HG02938 (cell line): ENCODE measurements around the gene HNRNPLL.
"Not testable (repeated sequence)": the region's sequence is repeated elsewhere in the genome, so short reads cannot be mapped to it uniquely, and the experiment has no call there.

Experiments used
- ATAC-seq: cut with Tn5 transposase; IDR thresholded peaks from one replicate; pipeline ENCODE4 v1.9.1; 2021; ENCODE audit warnings: mild to moderate bottlenecking, moderate library complexity; ENCODE audit not compliant: unreplicated experiment

HNRNPLL gene

GRCh38 chr2:38557217-38557616, 45.5 kb downstream of the HNRNPLL start:
- ATAC-seq: no peak

DNA sequence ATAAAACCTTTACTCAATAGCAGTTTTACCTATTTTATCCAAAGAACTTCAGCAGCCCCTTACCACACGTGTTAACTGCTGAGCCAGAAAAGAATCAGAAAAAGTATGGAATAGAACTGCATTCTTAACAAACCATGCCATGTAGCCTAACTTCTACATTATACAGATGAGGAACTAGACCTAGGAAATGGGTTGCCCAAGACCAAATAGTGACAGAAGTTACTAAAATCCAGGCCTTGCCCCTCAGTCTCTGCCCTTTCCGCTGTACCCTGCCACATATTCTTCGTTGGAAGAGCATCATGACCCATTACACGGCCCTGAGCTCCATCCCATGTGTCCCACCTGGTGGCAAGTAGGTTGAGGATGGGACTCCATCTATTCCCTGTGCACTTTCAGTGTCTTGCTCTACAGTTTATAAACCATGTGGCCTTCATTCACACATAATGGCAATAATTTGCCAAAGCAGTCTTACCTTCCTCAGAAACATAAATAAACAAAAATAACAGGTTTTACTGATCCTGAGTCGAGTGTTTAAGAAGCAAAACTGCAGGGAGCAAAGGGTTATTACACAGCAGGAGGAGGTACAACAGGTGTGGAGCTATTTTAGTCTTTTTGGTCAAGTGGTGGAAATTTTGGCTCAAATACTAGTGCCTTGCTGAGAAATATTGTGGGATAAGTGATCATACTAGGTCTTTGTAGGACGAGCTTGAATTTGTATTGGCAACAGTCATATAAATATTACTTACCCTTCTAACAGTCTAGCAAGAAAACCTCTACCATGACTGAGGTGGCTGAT, 46.5 kb downstream of the HNRNPLL start:
- no peak for ATAC-seq

DNA sequence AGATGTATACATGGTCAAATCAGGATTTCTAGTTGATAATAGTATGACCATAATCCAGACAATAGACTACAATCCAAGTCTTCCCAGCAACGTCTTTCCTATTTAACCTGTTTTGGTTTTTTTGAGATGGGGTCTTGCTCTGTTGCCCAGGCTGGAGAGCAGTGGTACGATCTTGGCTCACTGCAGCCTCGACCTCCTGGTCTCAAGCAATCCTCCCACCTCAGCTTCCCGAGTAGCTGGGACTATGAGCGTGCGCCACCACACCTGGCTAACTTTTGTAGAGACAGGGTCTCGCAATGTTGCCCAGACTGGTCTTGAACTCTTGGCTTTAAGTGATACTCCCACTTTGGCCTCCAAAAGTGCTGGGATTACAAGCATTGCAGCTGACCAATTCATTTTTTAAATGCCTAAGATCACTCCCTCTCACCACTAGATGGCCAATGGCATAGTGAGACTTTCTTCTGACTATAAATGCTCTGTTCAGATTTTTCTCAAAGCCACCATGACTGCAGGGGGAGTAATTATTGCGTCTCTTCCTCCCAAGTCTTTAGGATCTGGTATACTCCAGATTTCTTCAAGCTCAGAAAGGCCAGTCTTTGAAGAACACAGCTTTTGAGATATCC, 47.6 kb downstream of the HNRNPLL start:
- ATAC-seq: no peak

- no peak for ATAC-seq
Observed at GRCh38 chr2:38553554-38553953, 49.2 kb downstream of the HNRNPLL start.

DNA sequence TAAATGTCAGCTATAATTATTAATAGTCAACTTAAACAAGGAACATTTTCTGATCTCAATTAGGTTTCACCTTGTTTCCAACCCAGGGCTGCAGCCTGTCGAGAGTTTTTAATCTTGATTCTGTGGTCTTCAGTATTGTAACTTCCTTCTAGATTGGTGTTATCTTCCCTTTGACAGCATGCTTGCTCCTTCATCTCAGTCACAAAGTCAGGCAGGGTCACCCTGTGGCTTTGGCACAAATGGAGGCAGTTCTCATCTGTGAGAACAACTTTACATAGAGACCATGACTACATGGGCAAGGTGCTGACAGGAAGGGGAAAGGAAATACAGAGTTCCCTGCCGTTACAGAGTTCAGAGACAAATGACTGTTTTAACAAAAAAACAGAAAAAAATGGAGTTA, 50.5 kb downstream of the HNRNPLL start:
- no peak for ATAC-seq

GRCh38 chr2:38551746-38552145, 51.0 kb downstream of the HNRNPLL start:
- no peak for ATAC-seq

DNA sequence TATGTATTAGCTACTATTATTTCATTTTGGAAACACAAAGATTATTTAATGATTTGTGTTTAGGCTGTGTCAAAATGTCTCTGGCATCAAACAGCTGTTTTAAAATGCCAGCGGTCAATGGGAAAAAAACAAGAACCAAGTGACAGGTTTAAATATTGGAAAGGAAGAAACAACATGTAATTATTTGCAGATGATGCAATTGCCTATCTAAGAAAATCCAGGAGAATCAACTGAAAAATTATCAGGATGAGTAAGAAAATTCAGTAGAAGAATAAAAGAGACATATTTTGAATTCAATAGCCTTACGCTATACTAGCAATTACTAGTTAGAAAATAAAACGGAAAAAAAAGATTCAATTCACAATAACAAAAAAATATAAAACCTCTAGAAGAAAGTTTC, 51.6 kb downstream of the HNRNPLL start:
- ATAC-seq: no peak

DNA sequence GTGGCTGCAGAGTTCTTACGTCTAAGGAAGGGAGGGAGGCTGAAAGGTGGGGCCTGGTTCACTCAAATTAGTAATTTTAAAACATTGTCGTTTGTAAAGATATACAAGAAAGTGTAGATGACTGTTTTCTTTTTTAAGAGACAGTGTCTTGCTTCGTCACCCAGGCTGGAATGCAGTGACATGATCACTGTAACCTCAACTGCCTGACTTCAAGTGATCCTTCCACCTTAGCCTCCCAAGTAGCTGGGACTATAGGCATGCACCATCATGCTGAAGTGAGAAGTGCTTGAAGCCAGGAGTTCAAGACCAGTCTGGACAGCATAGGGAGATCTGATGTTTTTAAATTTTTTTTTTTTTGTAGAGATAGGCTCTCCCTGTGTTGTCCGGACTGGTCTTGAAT, 52.9 kb downstream of the HNRNPLL start:
- ATAC-seq: no peak

DNA sequence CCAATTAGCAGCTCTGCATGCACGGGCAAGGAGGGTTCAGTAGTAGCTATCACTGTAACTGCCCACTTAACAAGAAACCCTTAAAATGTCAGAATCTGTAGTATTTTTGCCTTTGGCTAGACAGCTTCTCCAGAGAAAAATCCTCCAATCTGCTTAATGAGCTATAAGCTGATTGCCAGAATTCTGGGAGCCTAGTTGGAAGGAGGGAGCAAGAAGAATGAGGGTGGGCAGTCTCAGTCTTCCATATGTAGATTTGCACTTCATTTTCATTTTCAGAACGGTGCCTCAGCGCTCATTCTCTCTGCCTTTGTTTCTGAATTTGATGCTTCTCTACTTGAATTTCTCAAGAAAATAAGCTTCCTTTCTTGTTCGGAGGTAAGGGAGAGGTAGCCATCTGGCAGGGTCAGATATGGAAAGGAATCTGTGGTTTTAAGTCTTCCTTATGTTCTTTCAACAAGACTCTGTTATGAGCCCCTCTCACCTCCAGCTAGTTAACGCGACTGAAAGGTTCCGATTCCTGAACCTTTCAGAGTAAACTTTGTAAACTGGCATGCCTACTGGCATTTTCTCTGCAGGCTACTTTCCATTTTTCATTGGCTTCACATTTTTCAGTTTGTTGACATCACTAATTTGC, 53.5 kb downstream of the HNRNPLL start:
- ATAC-seq: no peak

- no peak for ATAC-seq
Observed at GRCh38 chr2:38547791-38548190, 54.9 kb downstream of the HNRNPLL start.

DNA sequence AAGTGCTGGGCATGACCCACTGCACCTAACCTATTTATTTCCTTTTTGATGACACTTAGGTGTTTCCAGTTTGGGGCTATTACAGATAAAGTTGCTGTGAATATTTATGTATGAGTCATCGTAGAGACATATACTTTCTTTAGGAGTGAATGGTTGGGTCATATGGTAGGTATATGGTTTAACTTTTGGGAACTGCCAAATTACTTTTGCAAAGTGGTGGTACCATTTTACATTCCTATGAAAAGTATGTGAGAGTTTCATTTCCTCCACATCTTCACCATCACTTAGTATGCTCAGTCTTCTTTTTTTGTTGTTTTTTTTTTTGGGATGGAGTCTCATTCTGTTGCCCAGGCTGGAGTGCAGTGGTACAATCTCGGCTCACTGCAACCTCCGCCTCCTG, 56.1 kb downstream of the HNRNPLL start:
- no peak for ATAC-seq

DNA sequence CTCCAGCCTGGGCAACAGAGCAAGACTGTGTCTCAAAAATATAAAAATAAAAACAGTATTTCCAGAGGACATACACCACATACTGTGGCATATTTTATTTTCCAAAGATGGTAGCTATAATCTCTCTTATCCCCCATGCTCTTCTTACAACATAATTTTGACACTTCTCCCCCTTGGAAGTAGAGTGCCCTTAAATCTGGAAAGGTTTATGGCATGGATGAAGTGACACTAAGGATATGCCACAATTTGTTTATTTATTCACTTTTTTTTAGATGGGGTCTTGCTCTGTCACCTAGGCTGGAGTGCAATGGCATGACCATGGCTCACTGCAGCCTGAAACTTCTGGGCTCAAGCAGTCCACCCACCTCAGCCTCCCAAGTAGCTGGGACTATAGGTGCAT, 56.7 kb downstream of the HNRNPLL start:
- ATAC-seq: no peak

GRCh38 chr2:38542248-38542631, 60.5 kb downstream of the HNRNPLL start:
- ATAC-seq: not testable (repeated sequence)

DNA sequence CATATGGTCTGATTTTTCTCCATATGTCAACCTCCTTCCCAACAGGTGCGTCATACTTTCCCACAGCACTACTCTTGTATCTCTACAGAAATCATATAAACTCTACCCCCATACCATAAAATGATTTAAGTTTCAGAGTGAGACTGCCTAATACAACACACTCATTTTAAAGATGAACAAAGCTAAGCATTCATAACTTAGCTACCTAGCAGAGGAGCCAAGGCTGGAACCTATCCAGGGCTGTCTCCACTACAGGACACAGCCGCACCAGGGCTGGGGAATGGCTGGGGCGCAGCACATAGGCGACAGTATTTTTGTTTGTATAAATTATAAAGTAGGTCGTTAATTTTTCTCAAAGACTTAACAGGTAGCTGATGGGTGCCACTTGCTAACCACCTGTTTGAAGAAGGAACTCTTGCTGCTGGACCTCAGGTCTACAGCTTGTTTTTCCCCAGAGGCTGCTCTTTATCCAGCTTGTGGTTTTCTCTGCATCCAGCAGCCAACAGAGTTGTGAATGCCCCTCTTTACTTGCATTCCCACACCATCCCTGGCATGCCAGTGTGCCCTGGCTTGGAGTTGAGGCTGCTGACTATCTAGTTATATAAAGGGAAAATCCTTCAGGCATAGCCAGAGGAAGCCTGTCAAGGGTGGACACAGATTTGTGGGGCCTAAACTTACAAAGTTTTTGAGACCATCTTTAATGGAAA, 62.0 kb downstream of the HNRNPLL start:
- no peak for ATAC-seq

- ATAC-seq: no peak
Observed at GRCh38 chr2:38539086-38539485, 63.6 kb downstream of the HNRNPLL start.

DNA sequence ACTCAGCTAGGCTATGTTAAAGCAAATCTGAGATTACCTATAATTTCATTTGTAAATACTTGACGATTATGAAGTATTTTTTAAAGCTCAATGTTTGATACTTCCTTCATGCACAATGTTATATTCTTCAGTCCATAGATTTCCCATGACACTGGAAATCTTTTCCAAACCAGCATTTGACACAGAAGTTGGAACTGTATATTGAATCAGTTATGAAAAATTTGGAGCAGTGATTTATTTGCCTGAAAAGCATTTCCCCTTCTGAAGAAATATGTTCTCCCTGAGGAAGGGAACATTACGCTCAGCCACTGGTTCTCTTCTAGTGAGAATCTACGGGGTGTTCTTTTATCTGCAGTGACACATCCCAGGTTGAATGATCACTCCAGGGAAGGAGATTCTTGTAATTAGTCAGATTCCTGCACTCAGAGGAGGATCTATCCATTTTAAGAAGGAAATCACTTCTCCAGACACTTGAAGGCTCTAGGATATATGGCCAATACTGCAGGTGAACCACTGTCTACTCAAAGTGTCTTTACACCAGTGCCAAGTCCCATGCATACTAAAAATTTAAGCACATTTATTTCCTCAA, 64.7 kb downstream of the HNRNPLL start:
- no peak for ATAC-seq

GRCh38 chr2:38537296-38537695, 65.4 kb downstream of the HNRNPLL start:
- not testable (repeated sequence) for ATAC-seq

DNA sequence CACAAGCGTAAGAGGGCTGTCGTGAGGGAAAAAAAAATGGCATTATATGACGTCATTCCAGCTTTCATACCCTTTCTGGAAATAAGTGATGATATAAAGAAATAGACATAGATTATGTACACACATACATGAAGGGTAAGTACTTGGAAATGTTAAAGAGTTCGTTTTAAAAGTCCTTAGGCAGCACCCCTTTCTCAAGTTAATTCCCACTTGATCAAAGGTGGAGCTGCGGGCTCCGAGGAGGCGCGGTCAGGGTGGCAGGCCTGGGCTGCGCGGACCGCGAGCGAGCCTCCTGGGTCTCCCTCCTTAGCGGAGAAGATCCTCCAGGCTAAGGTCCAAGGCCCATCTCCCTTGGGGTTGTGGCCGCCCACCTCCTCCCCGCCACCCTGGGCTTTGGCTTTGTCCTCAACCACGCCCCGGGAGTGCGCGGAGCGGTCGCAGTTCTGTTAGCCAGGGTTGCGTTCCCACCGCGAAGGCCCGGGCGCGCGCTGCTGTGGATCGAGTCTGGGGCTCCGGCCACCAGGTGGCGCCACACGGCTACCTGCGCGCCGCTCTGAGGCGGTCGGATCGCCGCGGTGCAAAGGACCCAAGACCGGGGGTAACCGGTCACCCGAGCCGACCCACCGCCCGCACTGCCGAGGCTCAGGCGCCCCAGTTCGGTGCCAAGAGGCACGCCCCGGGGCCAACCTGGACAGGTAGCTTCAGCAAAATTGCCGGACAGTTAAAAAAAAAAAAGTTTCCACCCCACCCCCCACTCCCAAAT, 66.8 kb downstream of the HNRNPLL start:
- no peak for ATAC-seq

DNA sequence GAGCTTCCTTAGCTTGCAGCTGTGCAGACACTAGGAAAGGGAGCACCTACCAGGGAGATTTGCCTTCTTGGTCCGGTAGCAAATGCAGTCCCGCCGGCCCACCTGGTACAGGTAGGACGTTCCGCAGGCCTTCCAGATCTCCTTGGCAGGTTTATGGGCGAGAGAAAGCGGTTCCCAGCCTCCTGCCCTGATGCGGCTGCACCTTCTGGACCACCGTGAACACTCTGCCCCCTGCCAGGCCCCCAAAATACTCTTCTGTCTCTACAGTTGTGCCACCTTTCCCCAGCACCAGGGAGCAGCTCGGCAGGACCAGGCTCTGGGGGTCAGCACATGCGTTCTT, 67.4 kb downstream of the HNRNPLL start:
- no peak for ATAC-seq

DNA sequence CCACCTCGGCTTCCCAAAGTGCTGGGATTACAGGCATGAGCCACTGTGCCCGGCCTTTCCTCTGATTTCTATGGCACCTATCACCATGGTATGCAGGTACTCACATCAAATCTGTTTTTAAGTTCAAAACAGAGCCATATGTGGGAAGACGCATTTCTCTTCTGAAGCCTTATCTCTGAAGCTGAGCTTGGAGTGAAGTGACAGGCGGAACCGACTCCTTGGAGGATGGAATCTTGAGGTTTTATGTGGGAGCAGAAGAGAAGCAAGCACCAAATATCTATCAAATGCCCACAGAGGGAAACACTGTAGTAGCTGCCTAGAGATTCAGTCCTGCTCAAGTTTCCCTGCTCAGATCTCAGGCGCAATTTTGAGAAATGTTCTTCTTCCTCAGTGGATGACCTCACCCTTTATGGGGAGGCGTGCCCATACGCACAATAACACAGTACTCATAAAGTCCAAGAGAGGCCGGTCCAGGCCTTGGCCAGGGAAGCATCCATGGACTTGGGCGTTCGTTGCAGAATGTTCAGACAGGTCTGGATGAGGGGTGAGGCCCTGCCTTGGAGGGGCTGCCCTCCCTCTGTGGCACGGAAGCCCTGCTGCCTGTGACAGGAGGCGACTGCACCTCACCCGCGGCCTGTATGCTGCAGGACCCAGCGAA, 67.9 kb downstream of the HNRNPLL start:
- ATAC-seq: no peak
